ENCODE data around the gene SLC19A1.

SLC19A1 gene

DNA sequence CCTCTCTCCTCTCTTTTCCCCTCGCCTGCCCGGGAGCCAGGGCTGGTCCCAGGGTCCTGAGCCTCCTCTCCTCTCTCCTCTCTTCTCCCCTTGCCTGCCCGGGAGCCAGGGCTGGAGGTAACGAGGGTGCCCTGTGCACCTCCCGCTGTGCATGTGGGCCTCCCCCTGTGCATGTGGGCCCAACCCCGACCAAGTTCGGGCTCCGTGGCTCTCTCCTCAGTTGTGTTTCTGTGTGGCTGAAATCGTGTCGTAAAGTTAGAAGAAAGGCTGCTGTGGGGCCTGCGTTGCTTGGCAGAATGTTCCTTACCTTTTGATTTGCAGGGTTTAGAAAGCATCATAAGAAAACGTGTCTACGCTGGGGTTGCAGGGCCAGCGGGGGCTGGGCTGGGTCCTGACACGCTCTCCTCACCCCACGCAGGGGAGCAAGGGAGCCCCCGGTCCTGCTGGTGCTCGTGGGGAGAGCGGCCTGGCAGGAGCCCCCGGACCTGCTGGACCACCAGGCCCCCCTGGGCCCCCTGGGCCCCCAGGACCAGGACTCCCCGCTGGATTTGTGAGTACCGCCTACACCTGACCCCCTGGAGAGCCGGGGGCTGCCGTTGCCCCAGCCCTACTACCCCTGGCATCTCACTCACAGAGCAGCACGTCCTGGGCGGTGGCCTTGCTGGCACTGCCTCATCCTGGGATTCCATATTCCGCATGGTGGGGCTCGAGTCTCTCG, 55.6 kb downstream of the SLC19A1 start:
- H3K4me3 ChIP-seq (ENCODE audit: low read depth, low read length), result no peak overlapping the region
- no peak for DNase-seq (ENCODE audit: low read depth)

GRCh38 chr21:45485686-45486442, 56.4 kb downstream of the SLC19A1 start:
- DNase-seq (ENCODE audit: low read depth), result no peak
- no peak overlapping the region for H3K4me3 ChIP-seq (ENCODE audit: low read depth, low read length)

- H3K4me3 ChIP-seq (ENCODE audit: low read depth, low read length), result no peak overlapping the region
- DNase-seq (ENCODE audit: low read depth), result no peak
Measured at GRCh38 chr21:45484318-45484717, 57.9 kb downstream of the SLC19A1 start.

- no peak overlapping the region for H3K4me3 ChIP-seq (ENCODE audit: low read depth, low read length)
- DNase-seq (ENCODE audit: low read depth), result no peak
Measured at GRCh38 chr21:45482899-45483821, 59.1 kb downstream of the SLC19A1 start.

DNA sequence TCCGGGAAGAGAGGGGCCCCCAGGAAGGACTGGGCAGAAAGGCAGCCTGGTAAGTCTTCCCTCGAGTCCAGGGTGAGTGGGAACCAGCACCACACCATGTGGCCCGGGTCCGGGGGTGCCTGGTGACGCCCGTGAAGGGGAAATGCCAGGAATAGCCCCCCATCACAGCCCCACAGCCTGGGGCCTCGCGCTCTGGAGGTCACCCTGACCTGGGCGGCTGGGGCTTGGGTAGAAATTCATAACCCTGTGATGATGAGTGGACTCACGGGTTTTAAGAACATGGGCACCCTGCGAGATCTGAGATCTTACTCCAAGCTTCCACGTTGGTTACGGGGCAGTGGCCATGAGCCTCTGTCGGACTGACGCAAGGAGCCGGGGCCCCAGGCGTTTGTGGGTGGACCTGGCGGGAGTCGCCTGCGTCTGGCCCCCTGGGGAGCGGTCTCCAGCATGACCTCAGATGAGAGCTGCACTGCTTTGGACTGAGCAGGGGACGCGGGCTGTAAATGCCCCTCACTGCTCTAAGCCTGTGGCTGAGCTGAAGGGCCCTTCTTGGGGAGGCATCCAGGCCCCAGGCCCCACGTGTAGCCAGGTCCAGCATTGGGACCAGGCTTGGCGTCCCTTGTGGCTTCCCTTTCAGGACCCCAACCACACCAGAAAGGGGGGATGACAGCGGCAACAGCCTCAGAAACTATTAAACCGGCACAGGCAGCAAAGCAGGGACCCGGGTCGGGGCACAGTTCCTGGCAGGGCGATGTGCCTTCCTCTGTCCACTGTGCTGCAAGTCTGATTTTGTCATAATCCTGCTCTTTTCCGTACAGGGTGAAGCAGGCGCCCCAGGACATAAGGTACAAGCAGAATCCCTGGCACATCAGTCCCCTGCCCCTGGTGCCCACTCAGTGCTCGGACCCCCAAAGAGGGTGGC, 60.0 kb downstream of the SLC19A1 start:
- H3K4me3 ChIP-seq (ENCODE audit: low read depth, low read length), result no peak overlapping the region
- no peak for DNase-seq (ENCODE audit: low read depth)

DNA sequence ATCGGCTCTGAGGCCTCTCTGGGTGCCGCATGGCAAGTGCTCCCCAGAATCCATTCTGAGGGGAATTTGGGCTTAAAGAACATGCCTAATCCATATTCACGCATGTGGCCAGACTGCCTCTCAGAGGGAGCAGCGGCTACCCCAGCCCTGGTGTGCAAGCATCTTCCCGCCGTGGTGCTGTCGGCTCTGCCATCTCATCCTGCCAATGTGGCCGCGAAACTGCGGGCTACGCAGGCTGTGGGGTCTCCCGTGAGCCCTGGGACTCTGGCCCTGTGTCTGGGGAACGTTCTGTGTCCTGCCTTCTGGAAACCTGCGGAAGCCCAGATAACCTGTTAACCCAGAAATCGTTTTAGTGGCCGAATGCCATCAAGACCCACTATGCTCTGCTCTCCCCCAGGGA, 60.7 kb downstream of the SLC19A1 start:
- no peak for DNase-seq (ENCODE audit: low read depth)
- H3K4me3 ChIP-seq (ENCODE audit: low read depth, low read length), result no peak overlapping the region

- no peak overlapping the region for H3K4me3 ChIP-seq (ENCODE audit: low read depth, low read length)
- no peak for DNase-seq (ENCODE audit: low read depth)
Measured at GRCh38 chr21:45480701-45481500, 61.3 kb downstream of the SLC19A1 start.

DNA sequence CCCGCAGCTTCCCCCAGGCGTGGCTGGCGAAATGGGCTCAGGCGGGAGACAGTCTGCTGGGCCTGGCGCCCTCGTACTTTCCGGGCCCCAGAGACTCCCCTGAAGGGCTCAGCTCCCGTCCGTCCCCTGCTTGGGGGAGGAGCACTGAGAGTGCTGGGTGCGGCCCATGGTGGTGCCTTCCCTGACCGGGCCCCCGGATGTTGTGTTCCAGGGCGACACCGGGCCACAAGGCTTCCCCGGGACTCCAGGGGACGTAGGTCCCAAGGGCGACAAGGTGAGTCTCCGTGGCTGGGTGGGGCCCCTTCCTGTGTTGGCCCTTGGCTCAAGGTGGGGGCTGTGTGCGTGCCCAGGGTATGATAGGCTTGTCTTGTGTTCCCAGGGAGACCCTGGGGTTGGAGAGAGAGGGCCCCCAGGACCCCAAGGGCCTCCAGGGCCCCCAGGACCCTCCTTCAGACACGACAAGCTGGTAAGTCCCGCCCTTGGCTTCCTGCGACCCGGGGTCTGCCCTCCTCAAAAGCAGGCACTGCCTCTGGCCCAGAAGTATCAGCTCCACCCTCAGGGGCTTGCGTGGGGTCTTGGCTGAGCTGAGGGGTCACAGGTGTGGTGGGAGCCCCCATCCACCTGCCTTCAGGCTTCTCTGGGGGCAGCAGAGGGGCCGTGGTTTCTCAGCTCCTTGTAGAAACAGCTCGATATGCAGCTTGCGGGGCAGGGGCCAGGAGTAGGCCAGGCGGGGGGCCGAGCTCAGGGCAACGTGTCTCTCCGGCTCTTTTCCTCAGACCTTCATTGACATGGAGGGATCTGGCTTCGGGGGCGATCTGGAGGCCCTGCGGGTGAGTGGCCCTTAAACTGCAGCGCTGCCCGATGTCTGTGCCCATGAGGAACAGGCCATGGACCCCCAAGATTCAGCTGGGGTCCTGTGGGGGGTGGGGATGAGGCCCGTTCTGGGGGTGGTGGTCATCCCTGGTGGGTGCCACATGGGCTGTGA, 62.3 kb downstream of the SLC19A1 start:
- no peak for DNase-seq (ENCODE audit: low read depth)
- no peak overlapping the region for H3K4me3 ChIP-seq (ENCODE audit: low read depth, low read length)

DNA sequence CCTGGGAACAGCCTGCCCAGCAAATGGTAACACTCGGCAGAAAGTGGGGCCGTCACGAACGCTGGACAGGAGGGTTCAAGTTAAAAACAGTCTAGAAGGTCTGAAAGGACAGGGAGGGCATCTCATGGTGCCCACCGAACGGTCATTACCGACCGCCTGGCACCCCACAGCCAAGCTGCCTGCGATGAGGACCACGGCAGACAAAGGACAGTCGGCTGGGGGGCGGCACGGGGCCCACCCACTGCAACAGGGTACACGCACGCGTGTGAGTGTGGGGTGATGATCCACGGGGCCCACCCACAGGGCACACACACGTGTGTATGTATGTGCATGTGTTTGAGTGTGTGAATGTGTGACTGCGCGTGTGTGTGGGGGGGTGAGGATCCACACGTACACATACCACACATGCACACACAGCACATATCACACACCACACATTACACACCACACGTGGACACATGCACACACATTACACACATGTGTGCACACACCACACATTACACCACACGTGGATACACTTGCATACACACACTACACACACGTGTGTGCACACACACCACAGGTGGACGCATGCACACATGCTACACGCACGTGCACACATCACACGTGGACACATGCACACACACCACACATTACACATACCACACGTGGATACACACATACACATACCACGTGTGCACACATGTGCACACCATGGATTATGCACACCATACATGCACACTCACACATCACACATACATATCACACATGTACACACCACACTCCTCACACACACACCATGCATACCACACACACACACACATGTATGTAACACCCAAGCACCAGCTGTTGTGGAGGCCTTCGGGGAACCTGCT, 63.2 kb downstream of the SLC19A1 start:
- H3K4me3 ChIP-seq (ENCODE audit: low read depth, low read length), result no peak overlapping the region
- no peak for DNase-seq (ENCODE audit: low read depth)

GRCh38 chr21:45478115-45478801, 64.0 kb downstream of the SLC19A1 start:
- peak overlapping the region; percentile 18 for H3K4me3 ChIP-seq (ENCODE audit: low read depth, low read length)
- peak; percentile 22 for DNase-seq (ENCODE audit: low read depth)

DNA sequence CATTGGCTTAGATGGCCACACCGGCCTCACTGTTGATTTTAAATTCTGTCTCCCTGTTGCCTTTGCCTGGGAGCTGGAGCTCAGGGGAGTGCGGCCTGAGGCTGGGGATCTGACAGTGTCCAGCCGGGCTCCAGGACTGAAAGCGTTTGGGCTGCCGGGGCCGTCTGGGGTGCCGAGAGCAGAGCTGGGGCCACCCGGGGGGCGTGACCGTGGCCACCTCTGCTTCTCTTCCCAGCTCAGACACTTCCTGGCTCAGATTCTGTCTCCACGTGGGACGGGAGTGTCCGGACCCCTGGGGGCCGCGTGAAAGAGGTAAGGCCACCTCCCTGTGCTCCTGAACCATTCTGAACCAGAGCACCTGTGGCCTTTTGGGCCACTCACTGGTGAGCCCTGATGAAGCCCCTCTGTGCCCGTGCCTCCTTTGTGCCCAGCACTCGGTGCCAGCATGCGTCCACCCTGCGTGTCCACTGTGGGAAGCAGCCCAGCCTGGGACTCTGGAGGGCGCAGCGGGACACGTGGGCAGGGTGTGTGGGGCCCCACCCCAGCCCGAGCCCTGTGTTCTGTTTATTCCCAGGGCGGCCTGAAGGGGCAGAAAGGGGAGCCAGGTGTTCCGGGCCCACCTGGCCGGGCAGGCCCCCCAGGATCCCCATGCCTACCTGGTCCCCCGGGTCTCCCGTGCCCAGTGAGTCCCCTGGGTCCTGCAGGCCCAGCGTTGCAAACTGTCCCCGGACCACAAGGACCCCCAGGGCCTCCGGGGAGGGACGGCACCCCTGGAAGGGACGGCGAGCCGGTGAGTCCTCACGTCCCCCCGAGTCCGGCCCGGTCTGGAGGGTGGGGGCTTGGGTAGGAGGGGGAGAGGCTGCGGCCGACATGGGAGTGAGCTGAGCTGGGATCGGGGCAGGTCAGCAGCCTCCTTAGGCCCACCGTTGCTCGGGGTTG, 64.8 kb downstream of the SLC19A1 start:
- no peak for DNase-seq (ENCODE audit: low read depth)
- H3K4me3 ChIP-seq (ENCODE audit: low read depth, low read length), result no peak overlapping the region

- H3K4me3 ChIP-seq (ENCODE audit: low read depth, low read length), result no peak overlapping the region
- no peak for DNase-seq (ENCODE audit: low read depth)
Measured at GRCh38 chr21:45476582-45476981, 65.7 kb downstream of the SLC19A1 start.

- DNase-seq (ENCODE audit: low read depth), result no peak
- no peak overlapping the region for H3K4me3 ChIP-seq (ENCODE audit: low read depth, low read length)
Measured at GRCh38 chr21:45475797-45476570, 66.3 kb downstream of the SLC19A1 start.

All from skeletal muscle cell (primary cell).